Ishikawa (cell line): ENCODE results near the gene AMN.

Experiments used
- CEBPB ChIP-seq: IDR thresholded peaks from 2 replicates; pipeline ENCODE4 v1.6.1; 2012
- CREB1 ChIP-seq: IDR thresholded peaks from 2 replicates; pipeline ENCODE4 v1.6.1; 2012; ENCODE audit warnings: low read depth
- EGR1 ChIP-seq: IDR thresholded peaks from 2 replicates; pipeline ENCODE4 v1.6.1; 2012
- EP300 ChIP-seq: IDR thresholded peaks from 2 replicates; pipeline ENCODE4 v1.6.1; 2012; ENCODE audit warnings: borderline replicate concordance
- FOXM1 ChIP-seq: IDR thresholded peaks from 2 replicates; pipeline ENCODE4 v1.6.1; 2012; ENCODE audit warnings: low read depth, borderline replicate concordance
- MAX ChIP-seq: IDR thresholded peaks from 2 replicates; pipeline ENCODE4 v1.6.1; 2012
- NFIC ChIP-seq: IDR thresholded peaks from 2 replicates; pipeline ENCODE4 v1.6.1; 2012
- RAD21 ChIP-seq: IDR thresholded peaks from 2 replicates; pipeline ENCODE4 v1.6.1; 2012; ENCODE audit warnings: low read depth
- REST ChIP-seq: IDR thresholded peaks from 2 replicates; pipeline ENCODE4 v1.6.1; 2012; ENCODE audit warnings: low read depth, mild to moderate bottlenecking
- TAF1 ChIP-seq: IDR thresholded peaks from 2 replicates; pipeline ENCODE4 v1.6.1; 2012; ENCODE audit warnings: low read depth, mild to moderate bottlenecking
- TCF12 ChIP-seq: IDR thresholded peaks from 2 replicates; pipeline ENCODE4 v1.6.1; 2012; ENCODE audit warnings: low read depth
- TEAD4 ChIP-seq: IDR thresholded peaks from 2 replicates; pipeline ENCODE4 v1.6.1; 2012
- USF1 ChIP-seq: IDR thresholded peaks from 2 replicates; pipeline ENCODE4 v1.6.1; 2012
- YY1 ChIP-seq: IDR thresholded peaks from 2 replicates; pipeline ENCODE4 v1.6.1; 2012; ENCODE audit warnings: low read depth
- ZBTB7A ChIP-seq: IDR thresholded peaks from 2 replicates; pipeline ENCODE4 v1.6.1; 2012; ENCODE audit warnings: low read depth

AMN gene

GRCh38 chr14:102888748-102889147 is 33.7 kb upstream of the AMN start:
- TF ChIP-seq ZBTB7A (no peak), CEBPB (no peak), REST (no peak), TCF12 (no peak), TAF1 (no peak), YY1 (no peak), FOXM1 (no peak), TEAD4 (no peak)

GRCh38 chr14:102889615-102890014 is 32.8 kb upstream of the AMN start:
- no peak for TF ChIP-seq FOXM1

- no peak for TF ChIP-seq TEAD4
- no peak for TF ChIP-seq TCF12
- no peak for TF ChIP-seq CREB1
- TF ChIP-seq MAX: no peak
- TF ChIP-seq FOXM1: no peak
These were observed 31.4 kb upstream of the AMN start for GRCh38 chr14:102891111-102891510.

GRCh38 chr14:102891556-102891955 is 30.9 kb upstream of the AMN start:
- TF ChIP-seq USF1: no peak
- no peak for TF ChIP-seq MAX
- TF ChIP-seq CEBPB: no peak
- TF ChIP-seq EP300: no peak
- no peak for TF ChIP-seq EGR1
- TF ChIP-seq TEAD4: no peak
- TF ChIP-seq REST: no peak
- TF ChIP-seq NFIC: no peak
- TF ChIP-seq FOXM1: no peak
- no peak for TF ChIP-seq CREB1
- no peak for TF ChIP-seq ZBTB7A
- TF ChIP-seq TAF1: no peak

- TF ChIP-seq ZBTB7A (no peak), TEAD4 (no peak), EGR1 (no peak), TAF1 (no peak), YY1 (no peak), FOXM1 (no peak)
These were observed 29.8 kb upstream of the AMN start for GRCh38 chr14:102892651-102893050.

- TF ChIP-seq ZBTB7A: no peak
- no peak for TF ChIP-seq USF1
- TF ChIP-seq REST: no peak
- TF ChIP-seq EP300: no peak
- no peak for TF ChIP-seq RAD21
- no peak for TF ChIP-seq TAF1
- no peak for TF ChIP-seq EGR1
- TF ChIP-seq CEBPB: no peak
- no peak for TF ChIP-seq FOXM1
- TF ChIP-seq TCF12: no peak
- TF ChIP-seq TEAD4: no peak
- TF ChIP-seq CREB1: no peak
- TF ChIP-seq MAX: no peak
These were observed 29.0 kb upstream of the AMN start for GRCh38 chr14:102893452-102893851.
